ENCODE results near the gene HIGD1A.

DNA sequence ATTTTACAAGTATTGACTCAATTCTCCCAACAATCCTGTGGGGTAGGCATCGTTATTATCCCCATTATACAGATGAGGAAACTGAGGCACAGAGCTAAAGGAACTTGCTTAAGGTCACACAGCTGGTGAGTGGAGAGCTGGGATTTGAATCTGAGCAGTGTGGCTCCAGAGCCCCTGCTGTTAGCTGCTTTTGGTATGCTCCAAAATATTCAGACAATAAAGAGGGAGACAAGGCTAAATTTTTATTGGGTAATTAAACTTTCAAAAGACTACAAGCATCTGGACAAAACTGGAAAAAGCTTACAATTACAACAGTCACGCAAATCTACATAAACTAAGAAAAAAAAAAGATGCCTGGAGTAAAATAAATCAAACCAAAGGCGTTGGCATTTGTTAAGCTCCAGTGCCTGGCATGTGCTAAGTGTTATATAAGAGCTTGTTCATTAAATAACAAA, 59.0 kb downstream of the HIGD1A start:
- TF ChIP-seq, protein P1, sequence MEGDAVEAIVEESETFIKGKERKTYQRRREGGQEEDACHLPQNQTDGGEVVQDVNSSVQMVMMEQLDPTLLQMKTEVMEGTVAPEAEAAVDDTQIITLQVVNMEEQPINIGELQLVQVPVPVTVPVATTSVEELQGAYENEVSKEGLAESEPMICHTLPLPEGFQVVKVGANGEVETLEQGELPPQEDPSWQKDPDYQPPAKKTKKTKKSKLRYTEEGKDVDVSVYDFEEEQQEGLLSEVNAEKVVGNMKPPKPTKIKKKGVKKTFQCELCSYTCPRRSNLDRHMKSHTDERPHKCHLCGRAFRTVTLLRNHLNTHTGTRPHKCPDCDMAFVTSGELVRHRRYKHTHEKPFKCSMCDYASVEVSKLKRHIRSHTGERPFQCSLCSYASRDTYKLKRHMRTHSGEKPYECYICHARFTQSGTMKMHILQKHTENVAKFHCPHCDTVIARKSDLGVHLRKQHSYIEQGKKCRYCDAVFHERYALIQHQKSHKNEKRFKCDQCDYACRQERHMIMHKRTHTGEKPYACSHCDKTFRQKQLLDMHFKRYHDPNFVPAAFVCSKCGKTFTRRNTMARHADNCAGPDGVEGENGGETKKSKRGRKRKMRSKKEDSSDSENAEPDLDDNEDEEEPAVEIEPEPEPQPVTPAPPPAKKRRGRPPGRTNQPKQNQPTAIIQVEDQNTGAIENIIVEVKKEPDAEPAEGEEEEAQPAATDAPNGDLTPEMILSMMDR (IDR thresholded peaks at IDR 0.05; ENCODE audit: low read depth, low read length, poor library complexity, severe bottlenecking), result no peak
- no peak for TF ChIP-seq EZH2phosphoT487 (IDR thresholded peaks at IDR 0.05; ENCODE audit: borderline replicate concordance, low read length)
